HL-60 (cell line): ENCODE data around the gene ZMYND8.

Experiments
- DNase-seq, 2 experiments: peaks; one replicate each; pipeline ENCODE4 v3.0.0-alpha.2; 2010 to 2020; ENCODE audit warnings: low read depth in 1 of 2, low spot score in 1 of 2
- H3K27ac ChIP-seq: fragments of 250-450 bp; sonication (Bioruptor Pico); replicated peaks from 2 replicates; pipeline ENCODE4 v1.5.1; 2020; ENCODE audit warnings: mild to moderate bottlenecking, moderate library complexity
- H3K27me3 ChIP-seq: fragments of 250-450 bp; sonication (Bioruptor Pico); 2 replicates; pipeline ENCODE4 v1.5.1; 2021; ENCODE audit warnings: mild to moderate bottlenecking, moderate library complexity; ENCODE audit not compliant: insufficient read depth, poor library complexity, severe bottlenecking
- H3K4me3 ChIP-seq: replicated peaks from 2 replicates; pipeline ENCODE4 v1.5.1; 2011; ENCODE audit warnings: mild to moderate bottlenecking, control low read depth, low read length; ENCODE audit not compliant: insufficient read depth
- GABPA ChIP-seq: IDR thresholded peaks from 2 replicates; pipeline ENCODE4 v1.6.1; 2012; ENCODE audit warnings: low read depth
- POLR2AphosphoS5 ChIP-seq: IDR thresholded peaks from 2 replicates; pipeline ENCODE4 v1.6.1; 2012; ENCODE audit warnings: low read depth
- SPI1 ChIP-seq: IDR thresholded peaks from 2 replicates; pipeline ENCODE4 v1.6.1; 2012; ENCODE audit warnings: low read depth, mild to moderate bottlenecking, borderline replicate concordance
- TF ChIP-seq, protein P1 (sequence below): IDR thresholded peaks from one replicate; pipeline ENCODE4 v1.5.1; 2011; ENCODE audit warnings: low read length, control low read depth, inconsistent platforms; ENCODE audit not compliant: insufficient read depth
- TF ChIP-seq, protein P2 (sequence below): IDR thresholded peaks from 2 replicates; pipeline ENCODE4 v1.6.1; 2012; ENCODE audit warnings: low read depth; ENCODE audit not compliant: insufficient replicate concordance

ZMYND8 gene

GRCh38 chr20:47335251-47336128, 21.0 kb downstream of the ZMYND8 start:
- Histone ChIP-seq H3K27me3 (no peaks in the 10 kb centered on the region), H3K27ac (no peak overlapping the region), H3K4me3 (no peak overlapping the region)
- no peak for DNase-seq
- TF ChIP-seq POLR2AphosphoS5, result no peak
- TF ChIP-seq, protein P1, sequence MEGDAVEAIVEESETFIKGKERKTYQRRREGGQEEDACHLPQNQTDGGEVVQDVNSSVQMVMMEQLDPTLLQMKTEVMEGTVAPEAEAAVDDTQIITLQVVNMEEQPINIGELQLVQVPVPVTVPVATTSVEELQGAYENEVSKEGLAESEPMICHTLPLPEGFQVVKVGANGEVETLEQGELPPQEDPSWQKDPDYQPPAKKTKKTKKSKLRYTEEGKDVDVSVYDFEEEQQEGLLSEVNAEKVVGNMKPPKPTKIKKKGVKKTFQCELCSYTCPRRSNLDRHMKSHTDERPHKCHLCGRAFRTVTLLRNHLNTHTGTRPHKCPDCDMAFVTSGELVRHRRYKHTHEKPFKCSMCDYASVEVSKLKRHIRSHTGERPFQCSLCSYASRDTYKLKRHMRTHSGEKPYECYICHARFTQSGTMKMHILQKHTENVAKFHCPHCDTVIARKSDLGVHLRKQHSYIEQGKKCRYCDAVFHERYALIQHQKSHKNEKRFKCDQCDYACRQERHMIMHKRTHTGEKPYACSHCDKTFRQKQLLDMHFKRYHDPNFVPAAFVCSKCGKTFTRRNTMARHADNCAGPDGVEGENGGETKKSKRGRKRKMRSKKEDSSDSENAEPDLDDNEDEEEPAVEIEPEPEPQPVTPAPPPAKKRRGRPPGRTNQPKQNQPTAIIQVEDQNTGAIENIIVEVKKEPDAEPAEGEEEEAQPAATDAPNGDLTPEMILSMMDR, result no peak
- TF ChIP-seq GABPA, result no peak
- TF ChIP-seq, protein P2, sequence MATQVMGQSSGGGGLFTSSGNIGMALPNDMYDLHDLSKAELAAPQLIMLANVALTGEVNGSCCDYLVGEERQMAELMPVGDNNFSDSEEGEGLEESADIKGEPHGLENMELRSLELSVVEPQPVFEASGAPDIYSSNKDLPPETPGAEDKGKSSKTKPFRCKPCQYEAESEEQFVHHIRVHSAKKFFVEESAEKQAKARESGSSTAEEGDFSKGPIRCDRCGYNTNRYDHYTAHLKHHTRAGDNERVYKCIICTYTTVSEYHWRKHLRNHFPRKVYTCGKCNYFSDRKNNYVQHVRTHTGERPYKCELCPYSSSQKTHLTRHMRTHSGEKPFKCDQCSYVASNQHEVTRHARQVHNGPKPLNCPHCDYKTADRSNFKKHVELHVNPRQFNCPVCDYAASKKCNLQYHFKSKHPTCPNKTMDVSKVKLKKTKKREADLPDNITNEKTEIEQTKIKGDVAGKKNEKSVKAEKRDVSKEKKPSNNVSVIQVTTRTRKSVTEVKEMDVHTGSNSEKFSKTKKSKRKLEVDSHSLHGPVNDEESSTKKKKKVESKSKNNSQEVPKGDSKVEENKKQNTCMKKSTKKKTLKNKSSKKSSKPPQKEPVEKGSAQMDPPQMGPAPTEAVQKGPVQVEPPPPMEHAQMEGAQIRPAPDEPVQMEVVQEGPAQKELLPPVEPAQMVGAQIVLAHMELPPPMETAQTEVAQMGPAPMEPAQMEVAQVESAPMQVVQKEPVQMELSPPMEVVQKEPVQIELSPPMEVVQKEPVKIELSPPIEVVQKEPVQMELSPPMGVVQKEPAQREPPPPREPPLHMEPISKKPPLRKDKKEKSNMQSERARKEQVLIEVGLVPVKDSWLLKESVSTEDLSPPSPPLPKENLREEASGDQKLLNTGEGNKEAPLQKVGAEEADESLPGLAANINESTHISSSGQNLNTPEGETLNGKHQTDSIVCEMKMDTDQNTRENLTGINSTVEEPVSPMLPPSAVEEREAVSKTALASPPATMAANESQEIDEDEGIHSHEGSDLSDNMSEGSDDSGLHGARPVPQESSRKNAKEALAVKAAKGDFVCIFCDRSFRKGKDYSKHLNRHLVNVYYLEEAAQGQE, result no peak
- no peak for TF ChIP-seq SPI1

- TF ChIP-seq SPI1 (no peak), GABPA (no peak), POLR2AphosphoS5 (no peak)
- TF ChIP-seq, protein P2, result no peak
- TF ChIP-seq, protein P1, result no peak
- H3K27ac ChIP-seq, result no peak overlapping the region
- no peak for DNase-seq
- no peaks in the 10 kb centered on the region for H3K27me3 ChIP-seq
- no peak overlapping the region for H3K4me3 ChIP-seq
Observed at GRCh38 chr20:47334022-47334551, 22.4 kb downstream of the ZMYND8 start.

DNA sequence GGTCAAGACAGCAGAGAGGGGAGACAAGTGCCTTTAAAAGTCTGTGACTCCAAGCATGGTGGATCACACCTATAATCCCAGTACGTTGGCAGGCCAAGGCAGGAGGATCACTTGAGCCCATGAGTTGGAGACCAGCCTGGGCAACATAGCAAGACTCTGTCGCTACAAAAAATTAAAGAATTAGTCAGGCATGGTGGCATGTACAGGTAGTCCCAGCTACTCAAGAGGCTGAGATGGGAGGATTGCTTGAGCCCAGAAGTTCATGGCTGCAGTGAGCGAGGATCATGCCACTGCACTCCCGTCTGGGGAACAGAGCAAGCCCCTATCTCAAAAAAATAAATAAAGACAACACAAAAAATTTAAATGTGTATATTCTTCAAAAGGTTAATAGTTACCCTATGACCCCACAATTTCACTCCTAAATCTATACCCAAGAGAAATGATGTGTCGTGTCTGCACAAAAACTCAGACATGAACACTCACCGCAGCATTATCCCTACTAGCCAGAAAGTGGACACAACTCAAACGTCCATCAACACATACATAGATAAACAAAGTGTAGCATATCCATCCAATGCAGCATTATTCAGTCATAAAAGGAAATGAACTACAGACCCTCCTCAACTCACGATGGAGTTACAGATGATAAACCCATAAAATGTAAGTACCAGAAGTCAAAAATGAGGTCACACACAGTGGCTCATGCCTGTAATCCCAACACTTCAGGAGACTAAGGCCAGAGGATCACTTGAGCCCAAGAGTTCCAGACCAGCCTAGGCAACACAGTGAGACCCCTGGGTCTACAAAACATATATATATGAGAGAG, 23.9 kb downstream of the ZMYND8 start:
- no peak for DNase-seq
- H3K27ac ChIP-seq, result no peak overlapping the region
- H3K4me3 ChIP-seq, result no peak overlapping the region
- H3K27me3 ChIP-seq, result no peaks in the 10 kb centered on the region
- TF ChIP-seq SPI1, result no peak
- TF ChIP-seq, protein P1, result no peak
- no peak for TF ChIP-seq GABPA
- TF ChIP-seq, protein P2, result no peak
- no peak for TF ChIP-seq POLR2AphosphoS5
